ENCODE measurements around the gene DNAH6.

Gene DNAH6

DNA sequence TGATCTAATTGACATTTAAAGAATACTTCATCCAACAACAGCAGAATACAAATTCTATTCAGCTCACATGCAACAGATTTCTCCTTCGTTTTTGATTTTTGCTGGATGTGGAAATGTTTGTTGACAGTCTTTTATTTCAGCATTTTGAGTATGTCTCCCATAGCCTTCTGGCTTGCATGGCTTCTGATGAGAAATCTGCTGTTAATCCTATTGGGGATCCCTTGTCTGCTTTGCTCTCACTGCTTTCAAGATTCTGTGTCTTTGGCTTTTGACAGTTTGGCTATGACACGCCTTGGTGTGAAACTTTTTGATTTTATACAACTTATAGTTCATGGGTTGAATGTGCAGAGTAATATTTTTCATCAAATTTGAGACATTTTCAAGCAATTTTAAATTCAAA, 319.9 kb downstream of the DNAH6 start:
- Histone ChIP-seq H3K27me3 (ENCODE audit: control insufficient read depth, insufficient read depth, low read length) (no peaks in the 10 kb centered on the region), H3K36me3 (ENCODE audit: control insufficient read depth, insufficient read depth, low read length) (no peaks in the 10 kb centered on the region), H3K27ac (no peak overlapping the region), H3K9me3 (ENCODE audit: control insufficient read depth, low read length) (no peaks in the 10 kb centered on the region), H3K4me3 (ENCODE audit: low read depth, low read length) (no peak overlapping the region), H3K4me2 (ENCODE audit: low read length) (no peak overlapping the region), H3K79me2 (no peaks in the 10 kb centered on the region), H3K9ac (no peak overlapping the region), H3K4me1 (no peaks in the 10 kb centered on the region), H2AFZ (no peak overlapping the region)
- TF ChIP-seq CTCF (IDR thresholded peaks at IDR 0.05): no peak

DNA sequence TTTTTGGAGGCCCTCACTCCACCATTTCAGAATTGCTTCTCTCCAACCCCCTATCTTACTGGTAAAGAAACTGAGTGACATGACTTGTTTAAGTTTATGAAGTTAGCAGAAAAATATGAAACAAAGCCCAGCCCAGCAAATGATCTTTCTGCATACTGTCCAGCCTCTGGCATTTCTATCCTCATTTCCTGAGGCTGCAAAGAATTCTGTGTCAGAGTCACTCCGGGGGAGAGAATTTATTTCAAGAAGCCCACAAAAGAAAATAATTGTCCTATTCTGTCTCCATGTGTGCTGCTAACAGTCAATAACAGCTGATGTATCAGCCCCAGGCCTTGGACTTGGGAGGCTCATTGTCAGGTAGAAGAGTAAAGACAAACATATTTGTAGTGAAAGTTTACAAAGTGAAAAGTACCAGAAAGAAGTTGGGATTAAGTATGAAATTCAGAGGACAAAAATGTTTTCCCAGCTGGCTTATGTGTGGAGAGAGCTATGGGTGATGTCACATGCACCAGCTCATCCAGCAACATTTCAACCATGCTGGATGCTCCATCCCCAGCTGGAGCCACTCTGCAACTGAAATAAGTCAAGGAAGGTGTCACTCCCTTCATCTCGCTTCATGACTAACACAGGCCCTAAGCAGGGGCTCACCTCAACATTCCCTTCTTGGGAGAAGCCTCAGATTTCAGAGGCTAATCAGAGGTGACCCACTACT, 322.3 kb downstream of the DNAH6 start:
- no peak for TF ChIP-seq CTCF (IDR thresholded peaks at IDR 0.05)
- H3K36me3 ChIP-seq (ENCODE audit: control insufficient read depth, insufficient read depth, low read length): no peaks in the 10 kb centered on the region
- no peak overlapping the region for H3K27ac ChIP-seq
- no peak overlapping the region for H2AFZ ChIP-seq
- H3K4me2 ChIP-seq (ENCODE audit: low read length): no peak overlapping the region
- no peaks in the 10 kb centered on the region for H3K27me3 ChIP-seq (ENCODE audit: control insufficient read depth, insufficient read depth, low read length)
- H3K4me1 ChIP-seq: no peaks in the 10 kb centered on the region
- H3K4me3 ChIP-seq (ENCODE audit: low read depth, low read length): no peak overlapping the region
- H3K9me3 ChIP-seq (ENCODE audit: control insufficient read depth, low read length): no peaks in the 10 kb centered on the region
- no peaks in the 10 kb centered on the region for H3K79me2 ChIP-seq
- H3K9ac ChIP-seq: no peak overlapping the region

- H3K4me2 ChIP-seq (ENCODE audit: low read length): no peak overlapping the region
- H3K27ac ChIP-seq: no peak overlapping the region
- no peaks in the 10 kb centered on the region for H3K9me3 ChIP-seq (ENCODE audit: control insufficient read depth, low read length)
- no peaks in the 10 kb centered on the region for H3K36me3 ChIP-seq (ENCODE audit: control insufficient read depth, insufficient read depth, low read length)
- H3K4me3 ChIP-seq (ENCODE audit: low read depth, low read length): no peak overlapping the region
- no peaks in the 10 kb centered on the region for H3K27me3 ChIP-seq (ENCODE audit: control insufficient read depth, insufficient read depth, low read length)
- no peak overlapping the region for H2AFZ ChIP-seq
- H3K79me2 ChIP-seq: no peaks in the 10 kb centered on the region
- no peak for TF ChIP-seq CTCF (IDR thresholded peaks at IDR 0.05)
- H3K9ac ChIP-seq: no peak overlapping the region
- H3K4me1 ChIP-seq: no peaks in the 10 kb centered on the region
Measured at GRCh38 chr2:84839851-84840250, 323.6 kb downstream of the DNAH6 start.

GRCh38 chr2:84840306-84840705, 324.0 kb downstream of the DNAH6 start:
- H3K4me3 ChIP-seq (ENCODE audit: low read depth, low read length): no peak overlapping the region
- H3K79me2 ChIP-seq: no peaks in the 10 kb centered on the region
- H3K9me3 ChIP-seq (ENCODE audit: control insufficient read depth, low read length): no peaks in the 10 kb centered on the region
- no peaks in the 10 kb centered on the region for H3K27me3 ChIP-seq (ENCODE audit: control insufficient read depth, insufficient read depth, low read length)
- H3K4me2 ChIP-seq (ENCODE audit: low read length): no peak overlapping the region
- no peak overlapping the region for H3K9ac ChIP-seq
- no peaks in the 10 kb centered on the region for H3K4me1 ChIP-seq
- H3K36me3 ChIP-seq (ENCODE audit: control insufficient read depth, insufficient read depth, low read length): no peaks in the 10 kb centered on the region
- TF ChIP-seq CTCF (IDR thresholded peaks at IDR 0.05): no peak
- H2AFZ ChIP-seq: no peak overlapping the region
- H3K27ac ChIP-seq: no peak overlapping the region

- H2AFZ ChIP-seq: no peak overlapping the region
- no peaks in the 10 kb centered on the region for H3K4me1 ChIP-seq
- TF ChIP-seq CTCF (IDR thresholded peaks at IDR 0.05): no peak
Measured at GRCh38 chr2:84841577-84841976, 325.3 kb downstream of the DNAH6 start.

More at GRCh38 chr2:84841577-84841976, 325.3 kb downstream of the DNAH6 start:
- Histone ChIP-seq H3K27me3 (ENCODE audit: control insufficient read depth, insufficient read depth, low read length) (no peaks in the 10 kb centered on the region), H3K4me2 (ENCODE audit: low read length) (no peak overlapping the region), H3K27ac (no peak overlapping the region), H3K9ac (no peak overlapping the region), H3K36me3 (ENCODE audit: control insufficient read depth, insufficient read depth, low read length) (no peaks in the 10 kb centered on the region), H3K79me2 (no peaks in the 10 kb centered on the region), H3K9me3 (ENCODE audit: control insufficient read depth, low read length) (no peaks in the 10 kb centered on the region), H3K4me3 (ENCODE audit: low read depth, low read length) (no peak overlapping the region)

All from parathyroid adenoma (tissue), 2 donors.